ENCODE data around the gene HCLS1.

Gene HCLS1

GRCh38 chr3:121681792-121682191 lies 21.1 kb upstream of the HCLS1 start:
- Histone ChIP-seq H3K27me3 (ENCODE audit: insufficient read depth, low read depth, severe bottlenecking) (no peaks in the 10 kb centered on the region), H3K27ac (no peak overlapping the region), H3K36me3 (peaks cover 74% of the 10 kb centered on the region), H3K4me3 (ENCODE audit: low read depth, low read length) (no peak overlapping the region), H3K9me3 (ENCODE audit: severe bottlenecking) (no peaks in the 10 kb centered on the region)
- no peak for DNase-seq
- no peak for TF ChIP-seq CTCF (IDR thresholded peaks at IDR 0.05; ENCODE audit: low read depth, low read length)

- Histone ChIP-seq H3K27me3 (ENCODE audit: insufficient read depth, low read depth, severe bottlenecking) (no peaks in the 10 kb centered on the region), H3K9me3 (ENCODE audit: severe bottlenecking) (no peaks in the 10 kb centered on the region), H3K36me3 (peaks cover 89% of the 10 kb centered on the region), H3K27ac (no peak overlapping the region), H3K4me3 (ENCODE audit: low read depth, low read length) (no peak overlapping the region)
- DNase-seq: no peak
- TF ChIP-seq CTCF (IDR thresholded peaks at IDR 0.05; ENCODE audit: low read depth, low read length): no peak
These were observed 16.4 kb upstream of the HCLS1 start for GRCh38 chr3:121677141-121677540.

- peaks cover 81% of the 10 kb centered on the region for H3K36me3 ChIP-seq
- no peak for DNase-seq
- no peak for TF ChIP-seq CTCF (IDR thresholded peaks at IDR 0.05; ENCODE audit: low read depth, low read length)
These were observed 10.0 kb upstream of the HCLS1 start for GRCh38 chr3:121670676-121671075.

GRCh38 chr3:121667333-121667732 lies 6.6 kb upstream of the HCLS1 start:
- peaks cover 78% of the 10 kb centered on the region for H3K36me3 ChIP-seq

More at GRCh38 chr3:121670676-121671075, 10.0 kb upstream of the HCLS1 start:
- Histone ChIP-seq H3K9me3 (ENCODE audit: severe bottlenecking) (no peaks in the 10 kb centered on the region), H3K27me3 (ENCODE audit: insufficient read depth, low read depth, severe bottlenecking) (no peaks in the 10 kb centered on the region), H3K4me3 (ENCODE audit: low read depth, low read length) (no peak overlapping the region), H3K27ac (no peak overlapping the region)

GRCh38 chr3:121665488-121665887 lies 4.8 kb upstream of the HCLS1 start:
- no peak for DNase-seq
- no peak for TF ChIP-seq CTCF (IDR thresholded peaks at IDR 0.05; ENCODE audit: low read depth, low read length)
- Histone ChIP-seq H3K27ac (no peak overlapping the region), H3K4me3 (ENCODE audit: low read depth, low read length) (no peak overlapping the region), H3K9me3 (ENCODE audit: severe bottlenecking) (no peaks in the 10 kb centered on the region), H3K27me3 (ENCODE audit: insufficient read depth, low read depth, severe bottlenecking) (no peaks in the 10 kb centered on the region), H3K36me3 (peaks cover 63% of the 10 kb centered on the region)

More at GRCh38 chr3:121667333-121667732, 6.6 kb upstream of the HCLS1 start:
- no peak for TF ChIP-seq CTCF (IDR thresholded peaks at IDR 0.05; ENCODE audit: low read depth, low read length)
- Histone ChIP-seq H3K9me3 (ENCODE audit: severe bottlenecking) (no peaks in the 10 kb centered on the region), H3K4me3 (ENCODE audit: low read depth, low read length) (no peak overlapping the region), H3K27me3 (ENCODE audit: insufficient read depth, low read depth, severe bottlenecking) (no peaks in the 10 kb centered on the region), H3K27ac (no peak overlapping the region)
- DNase-seq: no peak

- Histone ChIP-seq H3K27me3 (ENCODE audit: insufficient read depth, low read depth, severe bottlenecking) (no peaks in the 10 kb centered on the region), H3K36me3 (peaks cover 51% of the 10 kb centered on the region), H3K9me3 (ENCODE audit: severe bottlenecking) (no peaks in the 10 kb centered on the region), H3K4me3 (ENCODE audit: low read depth, low read length) (no peak overlapping the region), H3K27ac (no peak overlapping the region)
- DNase-seq: no peak
- TF ChIP-seq CTCF (IDR thresholded peaks at IDR 0.05; ENCODE audit: low read depth, low read length): no peak
These were observed 2.6 kb upstream of the HCLS1 start for GRCh38 chr3:121663171-121663847.
